GM19395 (cell line): ENCODE results near the gene CDH4.

Source experiments
- ATAC-seq: cut with Tn5 transposase; IDR thresholded peaks from one replicate; pipeline ENCODE4 v1.9.1; 2021; ENCODE audit warnings: mild to moderate bottlenecking, moderate library complexity; ENCODE audit not compliant: unreplicated experiment

CDH4 gene

GRCh38 chr20:61657721-61658377, 405.8 kb downstream of the CDH4 start:
- no peak for ATAC-seq

GRCh38 chr20:61658563-61658962, 406.5 kb downstream of the CDH4 start:
- no peak for ATAC-seq

- no peak for ATAC-seq
Measured at GRCh38 chr20:61659246-61659993, 407.4 kb downstream of the CDH4 start.

- ATAC-seq, result no peak
Measured at GRCh38 chr20:61659994-61660346, 407.9 kb downstream of the CDH4 start.

GRCh38 chr20:61660559-61660958, 408.5 kb downstream of the CDH4 start:
- ATAC-seq, result no peak

GRCh38 chr20:61661025-61661424, 409.0 kb downstream of the CDH4 start:
- no peak for ATAC-seq

GRCh38 chr20:61661583-61661982, 409.5 kb downstream of the CDH4 start:
- ATAC-seq, result no peak

GRCh38 chr20:61662226-61662967, 410.3 kb downstream of the CDH4 start:
- no peak for ATAC-seq

GRCh38 chr20:61662968-61663331, 410.9 kb downstream of the CDH4 start:
- no peak for ATAC-seq

GRCh38 chr20:61663521-61664425, 411.7 kb downstream of the CDH4 start:
- no peak for ATAC-seq

GRCh38 chr20:61664556-61665320, 412.7 kb downstream of the CDH4 start:
- ATAC-seq, result no peak

- ATAC-seq, result no peak
Measured at GRCh38 chr20:61665528-61666470, 413.7 kb downstream of the CDH4 start.

GRCh38 chr20:61666471-61666832, 414.4 kb downstream of the CDH4 start:
- no peak for ATAC-seq

GRCh38 chr20:61667056-61667792, 415.2 kb downstream of the CDH4 start:
- ATAC-seq, result no peak

- no peak for ATAC-seq
Measured at GRCh38 chr20:61668065-61668650, 416.1 kb downstream of the CDH4 start.

- no peak for ATAC-seq
Measured at GRCh38 chr20:61668771-61669503, 416.9 kb downstream of the CDH4 start.

GRCh38 chr20:61670274-61670673, 418.2 kb downstream of the CDH4 start:
- ATAC-seq, result no peak
